ENCODE data around the gene FLVCR1. TPM values are rescaled to one million over a fixed set of nuclear protein-coding genes. Genes with fewer than 3 reads are reported as not detected.

FLVCR1 gene
- total RNA-seq, 1 donor from 2014 or later, result 4.9 TPM

- no peak for TF ChIP-seq CTCF (IDR thresholded peaks at IDR 0.05)
- H3K4me3 Mint-ChIP-seq (ENCODE audit: unreplicated experiment), result no peak overlapping the region
- no peak for DNase-seq (ENCODE audit: extremely low spot score, unreplicated experiment)
- peaks cover 16% of the 10 kb centered on the region for H3K9me3 Mint-ChIP-seq (ENCODE audit: unreplicated experiment)
- H3K36me3 Mint-ChIP-seq (ENCODE audit: unreplicated experiment), result peaks cover 8% of the 10 kb centered on the region
- H3K4me1 Mint-ChIP-seq (ENCODE audit: unreplicated experiment), result no peaks in the 10 kb centered on the region
- peaks cover 28% of the 10 kb centered on the region for H3K27me3 Mint-ChIP-seq (ENCODE audit: unreplicated experiment)
- H3K27ac Mint-ChIP-seq (ENCODE audit: unreplicated experiment), result no peak overlapping the region
These were observed 85.3 kb downstream of the FLVCR1 start for GRCh38 chr1:212943393-212943710.

- Mint-ChIP-seq H3K4me3 (ENCODE audit: unreplicated experiment) (no peak overlapping the region), H3K4me1 (ENCODE audit: unreplicated experiment) (no peaks in the 10 kb centered on the region), H3K36me3 (ENCODE audit: unreplicated experiment) (peaks cover 8% of the 10 kb centered on the region), H3K9me3 (ENCODE audit: unreplicated experiment) (peaks cover 16% of the 10 kb centered on the region), H3K27ac (ENCODE audit: unreplicated experiment) (no peak overlapping the region), H3K27me3 (ENCODE audit: unreplicated experiment) (peaks cover 28% of the 10 kb centered on the region)
- no peak for TF ChIP-seq CTCF (IDR thresholded peaks at IDR 0.05)
- no peak for DNase-seq (ENCODE audit: extremely low spot score, unreplicated experiment)
These were observed 86.3 kb downstream of the FLVCR1 start for GRCh38 chr1:212944229-212944901.

GRCh38 chr1:212945056-212945455 is 87.0 kb downstream of the FLVCR1 start:
- Mint-ChIP-seq H3K4me3 (ENCODE audit: unreplicated experiment) (no peak overlapping the region), H3K27me3 (ENCODE audit: unreplicated experiment) (peaks cover 22% of the 10 kb centered on the region), H3K9me3 (ENCODE audit: unreplicated experiment) (peaks cover 11% of the 10 kb centered on the region), H3K4me1 (ENCODE audit: unreplicated experiment) (peaks cover 3% of the 10 kb centered on the region), H3K27ac (ENCODE audit: unreplicated experiment) (no peak overlapping the region), H3K36me3 (ENCODE audit: unreplicated experiment) (peaks cover 3% of the 10 kb centered on the region)
- no peak for TF ChIP-seq CTCF (IDR thresholded peaks at IDR 0.05)
- DNase-seq (ENCODE audit: extremely low spot score, unreplicated experiment), result no peak

GRCh38 chr1:212945463-212946160 is 87.5 kb downstream of the FLVCR1 start:
- Mint-ChIP-seq H3K27me3 (ENCODE audit: unreplicated experiment) (peaks cover 22% of the 10 kb centered on the region), H3K27ac (ENCODE audit: unreplicated experiment) (no peak overlapping the region), H3K9me3 (ENCODE audit: unreplicated experiment) (peaks cover 7% of the 10 kb centered on the region), H3K36me3 (ENCODE audit: unreplicated experiment) (peaks cover 3% of the 10 kb centered on the region), H3K4me1 (ENCODE audit: unreplicated experiment) (peaks cover 6% of the 10 kb centered on the region), H3K4me3 (ENCODE audit: unreplicated experiment) (no peak overlapping the region)
- no peak for DNase-seq (ENCODE audit: extremely low spot score, unreplicated experiment)
- TF ChIP-seq CTCF (IDR thresholded peaks at IDR 0.05), result no peak

GRCh38 chr1:212946872-212947271 is 88.8 kb downstream of the FLVCR1 start:
- no peak for DNase-seq (ENCODE audit: extremely low spot score, unreplicated experiment)
- H3K4me1 Mint-ChIP-seq (ENCODE audit: unreplicated experiment), result peaks cover 7% of the 10 kb centered on the region
- no peaks in the 10 kb centered on the region for H3K36me3 Mint-ChIP-seq (ENCODE audit: unreplicated experiment)
- no peak overlapping the region for H3K4me3 Mint-ChIP-seq (ENCODE audit: unreplicated experiment)
- TF ChIP-seq CTCF (IDR thresholded peaks at IDR 0.05), result no peak
- no peak overlapping the region for H3K27ac Mint-ChIP-seq (ENCODE audit: unreplicated experiment)
- H3K9me3 Mint-ChIP-seq (ENCODE audit: unreplicated experiment), result no peaks in the 10 kb centered on the region
- H3K27me3 Mint-ChIP-seq (ENCODE audit: unreplicated experiment), result peaks cover 20% of the 10 kb centered on the region

Measured in osteocyte (in vitro differentiated cells).